ENCODE results near the gene PDE2A. TPM values are rescaled to one million over a fixed set of nuclear protein-coding genes. Genes with fewer than 3 reads are reported as not detected.

The PDE2A gene
- total and polyA plus RNA-seq, 2 donors (not counting 3 experiments of a cell fraction or from before 2014, with no cell fraction given) = 14.8 to 16.8 TPM

DNA sequence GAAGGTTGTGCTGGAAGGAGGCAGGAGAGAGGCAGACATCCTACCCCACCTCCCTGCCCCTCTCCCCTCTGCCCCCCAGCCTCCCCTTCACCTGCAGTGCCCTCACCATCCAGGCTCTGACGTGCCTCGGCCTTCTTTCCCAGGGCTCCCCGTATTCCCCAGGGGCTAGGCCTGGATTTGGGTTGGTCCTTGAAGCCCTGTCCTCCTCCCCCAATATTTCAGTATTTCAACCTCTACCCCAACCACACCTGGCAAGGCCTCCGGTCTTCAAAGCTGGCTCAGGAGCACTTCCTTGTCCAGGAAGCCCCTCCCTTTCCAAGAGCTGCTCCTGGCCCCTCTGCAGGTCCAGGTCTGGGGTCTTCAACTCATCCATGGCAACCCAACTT, 8.6 kb upstream of the PDE2A start:
- no peaks in the 10 kb centered on the region for H3K79me2 ChIP-seq (ENCODE audit: control insufficient read depth, insufficient read depth, low read length)
- FAIRE-seq (no peak), DNase-seq (ENCODE audit: low read depth, low spot score) (no peak)
- ChIA-PET CTCF (interaction anchor here (0.8 to 13.1 kb wide), 12 partner anchors 9 to 212 kb away, joined by 3 to 339 read pairs (median 19); partner anchors contain the start of gene PDE2A), POLR2A (no interaction called here)
- BruUV-seq (replicated peaks) = no TSS peak
- intact Hi-C loops (cut with micrococcal nuclease) = loop anchor here (1.0 to 2.0 kb wide), 5 partner anchors 40 to 212 kb away; no protein-coding TSS in a partner anchor
- H3K4me2 ChIP-seq (ENCODE audit: insufficient read depth, low read length) = no peak overlapping the region
- TF ChIP-seq EZH2 (IDR thresholded peaks at IDR 0.05; ENCODE audit: borderline replicate concordance, low read depth, low read length, severe bottlenecking) (no peak), FOS (IDR thresholded peaks at IDR 0.05; ENCODE audit: borderline replicate concordance, insufficient read depth, low read length) (no peak), GATA2 (IDR thresholded peaks at IDR 0.05; ENCODE audit: insufficient read depth, insufficient read length, low read depth, low read length) (no peak), POLR2A (IDR thresholded peaks at IDR 0.05; ENCODE audit: low read depth, low read length) (no peak), MYC (IDR thresholded peaks at IDR 0.05; ENCODE audit: low read depth, low read length) (no peak), JUN (IDR thresholded peaks at IDR 0.05; ENCODE audit: borderline replicate concordance, insufficient read depth, insufficient read length, low read depth) (no peak), POLR2AphosphoS5 (IDR thresholded peaks at IDR 0.05; ENCODE audit: insufficient read depth, low read depth, low read length) (no peak)
- TF ChIP-seq, protein P1, sequence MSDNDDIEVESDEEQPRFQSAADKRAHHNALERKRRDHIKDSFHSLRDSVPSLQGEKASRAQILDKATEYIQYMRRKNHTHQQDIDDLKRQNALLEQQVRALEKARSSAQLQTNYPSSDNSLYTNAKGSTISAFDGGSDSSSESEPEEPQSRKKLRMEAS (IDR thresholded peaks at IDR 0.05; ENCODE audit: insufficient read depth, insufficient read length) = no peak
- TF ChIP-seq, protein P2, sequence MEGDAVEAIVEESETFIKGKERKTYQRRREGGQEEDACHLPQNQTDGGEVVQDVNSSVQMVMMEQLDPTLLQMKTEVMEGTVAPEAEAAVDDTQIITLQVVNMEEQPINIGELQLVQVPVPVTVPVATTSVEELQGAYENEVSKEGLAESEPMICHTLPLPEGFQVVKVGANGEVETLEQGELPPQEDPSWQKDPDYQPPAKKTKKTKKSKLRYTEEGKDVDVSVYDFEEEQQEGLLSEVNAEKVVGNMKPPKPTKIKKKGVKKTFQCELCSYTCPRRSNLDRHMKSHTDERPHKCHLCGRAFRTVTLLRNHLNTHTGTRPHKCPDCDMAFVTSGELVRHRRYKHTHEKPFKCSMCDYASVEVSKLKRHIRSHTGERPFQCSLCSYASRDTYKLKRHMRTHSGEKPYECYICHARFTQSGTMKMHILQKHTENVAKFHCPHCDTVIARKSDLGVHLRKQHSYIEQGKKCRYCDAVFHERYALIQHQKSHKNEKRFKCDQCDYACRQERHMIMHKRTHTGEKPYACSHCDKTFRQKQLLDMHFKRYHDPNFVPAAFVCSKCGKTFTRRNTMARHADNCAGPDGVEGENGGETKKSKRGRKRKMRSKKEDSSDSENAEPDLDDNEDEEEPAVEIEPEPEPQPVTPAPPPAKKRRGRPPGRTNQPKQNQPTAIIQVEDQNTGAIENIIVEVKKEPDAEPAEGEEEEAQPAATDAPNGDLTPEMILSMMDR (IDR thresholded peaks at IDR 0.05; ENCODE audit: extremely low read depth in 1 of 2, insufficient read depth in 1 of 2, low read depth in 1 of 2, low read length in 2 of 2) = no peak
- no peak overlapping the region for H3K4me3 ChIP-seq (replicated peaks in 1 of 3; ENCODE audit: insufficient read depth in 1 of 3, low read depth in 1 of 3, low read length in 3 of 3)
- no peak overlapping the region for H2AFZ ChIP-seq (ENCODE audit: low read depth, low read length)
- H4K20me1 ChIP-seq (replicated peaks; ENCODE audit: control insufficient read depth, extremely low read depth, insufficient read depth, low read length) = no peaks in the 10 kb centered on the region
- H3K9me1 ChIP-seq (replicated peaks; ENCODE audit: control insufficient read depth, extremely low read depth, insufficient read depth, low read length) = no peaks in the 10 kb centered on the region
- no peaks in the 10 kb centered on the region for H3K9me3 ChIP-seq (replicated peaks; ENCODE audit: control insufficient read depth, insufficient read depth, low read length)
- peaks cover 0 to 17% of the 10 kb centered on the region in 2 experiments for H3K36me3 ChIP-seq (ENCODE audit: control insufficient read depth in 2 of 2, extremely low read depth in 1 of 2, insufficient read depth in 2 of 2, low read length in 2 of 2)
- H3K27me3 ChIP-seq (ENCODE audit: control insufficient read depth in 2 of 2, insufficient read depth in 2 of 2, low read length in 2 of 2) = peaks cover 3 to 4% of the 10 kb centered on the region in 2 experiments
- no peak overlapping the region for H3K27ac ChIP-seq (ENCODE audit: insufficient read depth, low read depth, low read length)
- H3K9ac ChIP-seq (replicated peaks; ENCODE audit: extremely low read depth, insufficient read depth, low read length) = no peak overlapping the region
- dilution Hi-C loops (cut with MboI; ENCODE audit: extremely low pct_ligation_motif_present, low sequenced_read_pairs) = no loop called here
- H3K4me1 ChIP-seq (ENCODE audit: control insufficient read depth, extremely low read depth, insufficient read depth, low read length) = no peaks in the 10 kb centered on the region

Measured in endothelial cell of umbilical vein (primary cell).